Heart right ventricle (tissue), 16 donors: ENCODE results near the gene CCSER1. TPM values are rescaled to one million over a fixed set of nuclear protein-coding genes. Genes with fewer than 3 reads are reported as not detected.

Experiments used
- ATAC-seq, 8 donors: fragments of 200-7000 bp; cut with Tn5 transposase; one replicate each; pipeline ENCODE4 v1.9.1; 2020; ENCODE audit warnings: mild to moderate bottlenecking in 8 of 8, moderate library complexity in 8 of 8, moderate number of reproducible peaks in 1 of 8
- DNase-seq, 2 donors: peaks; one replicate each; pipeline ENCODE4 v3.0.0-alpha.2; 2020
- H3K27ac ChIP-seq, 10 donors: fragments of 200-600 bp; sonication (generic) in 2 of 10; one replicate each; pipeline versions ENCODE4 v1.5.0 to v1.8.0; 2020 to 2022; ENCODE audit warnings: mild to moderate bottlenecking in 3 of 10
- H3K27me3 ChIP-seq, 7 donors: fragments of 200-600 bp; one replicate each; pipeline ENCODE4 v1.8.0; 2021 to 2022; ENCODE audit warnings: mild to moderate bottlenecking in 2 of 7
- H3K36me3 ChIP-seq, 9 donors: fragments of 200-600 bp; sonication (generic) in 1 of 9; one replicate each; pipeline versions ENCODE4 v1.5.0 to v1.8.0; 2020 to 2022; ENCODE audit warnings: mild to moderate bottlenecking in 2 of 9
- H3K4me1 ChIP-seq, 9 donors: fragments of 200-600 bp; sonication (generic) in 1 of 9; one replicate each; pipeline versions ENCODE4 v1.5.0 to v1.8.0; 2020 to 2022; ENCODE audit warnings: mild to moderate bottlenecking in 4 of 9
- H3K4me3 ChIP-seq, 10 donors: fragments of 200-600 bp; sonication (generic) in 2 of 10; one replicate each; pipeline versions ENCODE4 v1.5.0 to v1.8.0; 2020 to 2022; ENCODE audit warnings: mild to moderate bottlenecking in 7 of 10, moderate library complexity in 2 of 10
- H3K9me3 ChIP-seq, 11 donors: fragments of 200-600 bp in 10 of 11; sonication (generic) in 2 of 11; one replicate each; pipeline versions ENCODE4 v1.5.0 to v1.8.0; 2013 to 2022; ENCODE audit warnings: mild to moderate bottlenecking in 2 of 11, control low read depth in 1 of 11, moderate library complexity in 1 of 11
- WGBS, 2 donors: extraction: QIAGEN DNeasy Blood & Tissue Kit; methylation state at CpG; one replicate each; pipeline ENCODE4 v1.1.7; 2013; ENCODE audit warnings: inconsistent platforms in 1 of 2; 5-methylcytosine and 5-hydroxymethylcytosine counted together
- intact Hi-C, 10 donors: fragments of 100-400 bp; cut with DNase I; formaldehyde crosslinking; loops; one replicate each; pipeline versions ENCODE4 v1.11.1 to v1.14.2; 2022
- polyA plus RNA-seq, 2 donors: library from polyadenylated mRNA; stranded (reverse); fragments of 200-250 nt; gene quantifications; one replicate each; pipeline ENCODE4 v1.2.3, GENCODE V29; 2013
- total RNA-seq, 10 donors: library from RNA; stranded (reverse); fragmentation: NEBNext Ultra II Directional in 3 of 10; extraction: Animal tissue kit (Norgen Biotek cat#: 25700) in 3 of 10; gene quantifications; one replicate each; pipeline versions ENCODE4 v1.2.1 to v1.2.4, GENCODE V29; 2021 to 2023
- TF ChIP-seq, protein P1 (sequence below), 9 donors: fragments of 200-600 bp; sonication (generic) in 2 of 9; IDR thresholded peaks; one replicate each; pipeline versions ENCODE4 v1.5.0 to v1.8.0; 2021 to 2022; ENCODE audit warnings: antibody characterized with exemption in 9 of 9, mild to moderate bottlenecking in 5 of 9, moderate library complexity in 1 of 9
- donor health status: Arrhythmogenic right ventricular cardiomyopathy.
- donor health status: ischemic (EF 13 %, LVEDD 7.1; RV severe dilation, severe dysfunction).
- donor health status: healthy with polysubstance abuse.
- donor health status: DM: no; HTN: yes; CAD: no.
- donor health status: DM: no; HTN: no; CAD: no.
- donor health status: ischemic (EF 25% LVEDD 6.9; RV normal size, moderate dysfunction).
- donor health status: ischemic (EF 25% LVEDD 5.7; RV mildly dilated, moderate dysfunction).
- donor health status: healthy.
- donor health status: DM: yes; HTN: yes; CAD: no.
- donor health status: Ischemic cardiomyopathy.
- donor health status: ischemic (EF 35%, LVEDD 5.7; RV mildly dilated, moderate dysfunction).
- donor health status: nonischemic (EF 11% LVEDD 7.7; RV severe dilation, severe dysfunction).
- donor health status: DM: yes; HTN: yes; CAD: no.
- donor health status: PGD.
- donor health status: ischemic (EF 29% LVEDD 5.4; RV normal size, mild dysfunction).
- donor health status: nonischemic (EF 23%, LVEDD 6.1; RV moderate dilation, normal function).

The CCSER1 gene
- total and polyA plus RNA-seq, 12 donors: 1.5 to 16.4 (median 12.0) TPM

DNA sequence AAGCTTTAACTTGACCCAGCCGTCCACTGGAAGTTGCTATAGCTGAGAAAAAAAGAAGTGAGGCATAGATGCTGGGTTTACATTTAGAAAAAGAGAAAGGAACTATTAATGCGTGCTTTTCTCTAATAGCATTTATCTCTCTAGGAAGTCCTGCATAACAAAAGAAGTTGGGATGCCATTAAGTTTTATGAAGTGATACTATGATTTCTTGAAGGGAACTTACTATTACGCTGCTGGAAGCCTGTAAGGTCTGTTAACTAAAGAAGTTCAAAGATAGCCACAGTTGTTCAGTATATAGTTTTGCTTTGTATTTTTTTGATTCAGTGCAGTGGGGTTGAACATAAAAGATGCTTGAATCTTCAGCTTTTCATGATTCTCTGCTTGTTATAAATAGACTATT, 203.4 kb downstream of the CCSER1 start:
- no peak for DNase-seq
- no peaks in the 10 kb centered on the region for H3K27me3 ChIP-seq
- H3K4me1 ChIP-seq: peaks cover 0 to 4% (median 0%) of the 10 kb centered on the region in 9 donors
- no peak overlapping the region for H3K27ac ChIP-seq
- H3K4me3 ChIP-seq: no peak overlapping the region
- intact Hi-C loops: no loop called here
- WGBS, 2 donors: 78 to 84% methylated on average over 3 of the region's 3 CpGs
- no peaks in the 10 kb centered on the region for H3K36me3 ChIP-seq
- H3K9me3 ChIP-seq: no peaks in the 10 kb centered on the region
- TF ChIP-seq, protein P1, sequence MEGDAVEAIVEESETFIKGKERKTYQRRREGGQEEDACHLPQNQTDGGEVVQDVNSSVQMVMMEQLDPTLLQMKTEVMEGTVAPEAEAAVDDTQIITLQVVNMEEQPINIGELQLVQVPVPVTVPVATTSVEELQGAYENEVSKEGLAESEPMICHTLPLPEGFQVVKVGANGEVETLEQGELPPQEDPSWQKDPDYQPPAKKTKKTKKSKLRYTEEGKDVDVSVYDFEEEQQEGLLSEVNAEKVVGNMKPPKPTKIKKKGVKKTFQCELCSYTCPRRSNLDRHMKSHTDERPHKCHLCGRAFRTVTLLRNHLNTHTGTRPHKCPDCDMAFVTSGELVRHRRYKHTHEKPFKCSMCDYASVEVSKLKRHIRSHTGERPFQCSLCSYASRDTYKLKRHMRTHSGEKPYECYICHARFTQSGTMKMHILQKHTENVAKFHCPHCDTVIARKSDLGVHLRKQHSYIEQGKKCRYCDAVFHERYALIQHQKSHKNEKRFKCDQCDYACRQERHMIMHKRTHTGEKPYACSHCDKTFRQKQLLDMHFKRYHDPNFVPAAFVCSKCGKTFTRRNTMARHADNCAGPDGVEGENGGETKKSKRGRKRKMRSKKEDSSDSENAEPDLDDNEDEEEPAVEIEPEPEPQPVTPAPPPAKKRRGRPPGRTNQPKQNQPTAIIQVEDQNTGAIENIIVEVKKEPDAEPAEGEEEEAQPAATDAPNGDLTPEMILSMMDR (IDR thresholded peaks at IDR 0.05): no peak
- no peak for ATAC-seq

DNA sequence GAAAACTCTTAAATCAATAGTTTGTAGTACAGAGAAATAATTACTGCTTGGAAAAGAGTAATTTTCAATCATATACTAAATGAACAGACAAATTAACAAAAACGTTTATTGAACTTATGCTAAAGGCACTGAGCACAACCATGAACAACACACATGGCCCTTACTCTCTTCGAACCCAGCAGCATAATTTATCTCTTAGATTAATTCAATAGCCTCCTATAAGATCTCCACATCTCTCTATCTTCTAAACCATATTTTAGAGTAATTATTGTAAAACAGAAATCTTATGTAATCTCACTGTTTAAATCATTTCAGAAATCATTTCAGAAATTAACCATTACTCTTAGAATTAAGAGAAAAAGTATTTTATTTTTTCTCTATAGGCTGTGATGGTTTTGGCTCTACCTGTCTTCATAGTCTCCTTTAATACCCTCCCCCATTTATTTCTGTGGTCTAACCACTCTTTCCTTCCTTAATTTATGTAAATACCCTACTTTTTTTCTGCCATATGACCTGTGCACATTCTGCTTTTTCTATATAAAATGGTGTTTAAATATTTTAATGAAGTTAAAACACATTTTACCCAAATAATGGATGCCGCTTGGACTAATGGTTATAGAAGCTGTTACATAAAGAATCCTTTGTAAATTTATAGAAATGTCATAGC, 218.5 kb downstream of the CCSER1 start:
- Histone ChIP-seq H3K4me1 (no peaks in the 10 kb centered on the region), H3K36me3 (no peaks in the 10 kb centered on the region), H3K9me3 (peaks cover 0 to 7% (median 0%) of the 10 kb centered on the region in 11 donors), H3K4me3 (no peak overlapping the region), H3K27me3 (no peaks in the 10 kb centered on the region), H3K27ac (no peak overlapping the region)
- 73 to 79% methylated on average over 3 of the region's 3 CpGs for WGBS, 2 donors
- ATAC-seq (no peak), DNase-seq (no peak)
- intact Hi-C loops: no loop called here
- TF ChIP-seq, protein P1 (IDR thresholded peaks at IDR 0.05): no peak

DNA sequence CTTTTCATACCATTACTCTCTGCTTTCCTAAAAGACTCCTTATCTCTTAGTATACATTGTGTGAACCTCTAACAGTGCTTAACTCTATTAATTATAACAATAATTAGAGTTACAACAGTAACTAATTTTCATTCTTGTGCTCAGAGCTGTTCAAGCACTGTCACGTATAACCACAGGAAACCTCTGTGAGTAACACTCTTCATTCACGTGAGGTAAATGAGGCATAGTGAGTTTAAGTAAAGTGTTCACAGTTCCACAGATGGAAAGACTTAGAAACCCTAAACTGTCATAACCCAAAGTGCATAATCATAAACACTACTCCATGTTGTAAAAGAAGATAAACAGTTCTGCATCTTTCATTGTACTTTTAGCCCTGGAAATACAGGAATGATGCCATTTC, 222.4 kb downstream of the CCSER1 start:
- Histone ChIP-seq H3K27me3 (no peaks in the 10 kb centered on the region), H3K4me1 (no peaks in the 10 kb centered on the region), H3K27ac (no peak overlapping the region), H3K9me3 (peaks cover 0 to 7% (median 0%) of the 10 kb centered on the region in 11 donors), H3K36me3 (no peaks in the 10 kb centered on the region), H3K4me3 (no peak overlapping the region)
- no peak for DNase-seq
- ATAC-seq: no peak
- 70 to 75% methylated on average over 2 of the region's 2 CpGs for WGBS, 2 donors
- intact Hi-C loops: no loop called here
- TF ChIP-seq, protein P1 (IDR thresholded peaks at IDR 0.05): no peak

DNA sequence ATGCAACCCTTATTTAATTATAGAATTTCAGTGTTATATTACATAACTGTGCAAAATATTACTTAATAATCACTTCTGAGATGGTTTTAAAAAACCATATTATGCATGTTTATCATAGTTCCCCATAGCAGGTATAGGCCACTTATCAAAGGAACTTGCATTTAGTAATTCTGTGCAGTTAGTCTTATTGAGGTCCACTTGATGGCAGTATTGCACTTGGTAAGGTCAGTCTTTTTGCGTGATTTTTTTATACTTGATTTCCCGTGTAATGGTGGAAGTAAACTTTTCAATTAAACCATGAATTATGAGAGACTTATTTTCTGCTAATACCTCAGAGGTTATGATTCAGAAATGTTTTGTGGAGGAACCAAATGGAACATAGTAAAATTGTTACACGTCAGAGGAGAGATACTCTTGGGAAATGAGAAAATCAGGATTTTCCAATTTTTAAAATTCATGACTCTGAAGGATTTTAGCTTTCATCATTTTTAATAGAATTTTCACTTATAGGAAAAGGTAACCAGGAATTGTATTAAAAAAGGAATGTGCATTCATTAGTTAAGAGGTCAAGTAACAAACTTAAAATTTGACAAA, 230.0 kb downstream of the CCSER1 start:
- Histone ChIP-seq H3K36me3 (no peaks in the 10 kb centered on the region), H3K4me3 (peak overlapping the region in 1 of 10 donors; percentile 30), H3K27me3 (no peaks in the 10 kb centered on the region), H3K9me3 (no peaks in the 10 kb centered on the region), H3K27ac (no peak overlapping the region), H3K4me1 (no peaks in the 10 kb centered on the region)
- intact Hi-C loops: no loop called here
- no peak for DNase-seq
- ATAC-seq: no peak
- TF ChIP-seq, protein P1 (IDR thresholded peaks at IDR 0.05): peak in 7 of 9 donors; percentile 35 to 62 (median 50)
- 21 to 24% methylated on average over 3 of the region's 3 CpGs for WGBS, 2 donors
